OCI-LY7 (cell line): ENCODE measurements around the gene MAP3K20. TPM values are rescaled to one million over a fixed set of nuclear protein-coding genes. Genes with fewer than 3 reads are reported as not detected.
"Not testable (repeated sequence)": the region's sequence is repeated elsewhere in the genome, so short reads cannot be mapped to it uniquely, and the experiment has no call there.

ENCODE experiments used
- BruUV-seq: library from RNA; stranded (reverse); fragments of 400-500 nt; replicated peaks from 2 replicates; lab custom pipeline; 2021; lab: Mats Ljungman, UMichigan
- CTCF ChIA-PET: fragments of 300-600 bp; sonication (Branson Sonifier 250); formaldehyde crosslinking; loops from one replicate; lab custom pipeline; 2022; ENCODE audit warnings: antibody characterized with exemption; ENCODE audit not compliant: unreplicated experiment; lab: Charles Lee
- POLR2A ChIA-PET: fragments of 300-600 bp; sonication (Branson Sonifier 250); formaldehyde crosslinking; loops from one replicate; lab custom pipeline; 2022; ENCODE audit warnings: antibody characterized with exemption; lab: Charles Lee
- DNase-seq: peaks from one replicate; pipeline ENCODE4 v3.0.0-alpha.2; 2015; ENCODE audit warnings: low spot score
- H2AFZ ChIP-seq: fragments of 200-600 bp; sonication (generic), shearing (Covaris generic); 2 replicates; pipeline ENCODE4 v1.6.1; 2014; ENCODE audit warnings: mild to moderate bottlenecking, antibody characterized with exemption, low read length, moderate library complexity
- H3K27ac ChIP-seq: fragments of 200-600 bp; sonication (generic); 2 replicates; pipeline ENCODE4 v1.5.1; 2014; ENCODE audit warnings: mixed run types, low read depth, mild to moderate bottlenecking, moderate library complexity, low read length, inconsistent platforms; ENCODE audit not compliant: poor library complexity, severe bottlenecking
- H3K36me3 ChIP-seq: fragments of 200-600 bp; sonication (generic); 2 replicates; pipeline ENCODE4 v1.6.1; 2014; ENCODE audit warnings: mild to moderate bottlenecking, antibody characterized with exemption, low read length, moderate library complexity, mixed read lengths; ENCODE audit not compliant: insufficient read depth
- H3K4me1 ChIP-seq: fragments of 200-600 bp; sonication (generic); 2 replicates; pipeline ENCODE4 v1.5.1; 2014; ENCODE audit warnings: mild to moderate bottlenecking, low read length; ENCODE audit not compliant: insufficient read depth, poor library complexity, severe bottlenecking
- H3K4me2 ChIP-seq: fragments of 200-600 bp; sonication (generic); 2 replicates; pipeline ENCODE4 v1.6.1; 2014; ENCODE audit warnings: mild to moderate bottlenecking, low read length
- H3K4me3 ChIP-seq: fragments of 200-600 bp; sonication (generic); 2 replicates; pipeline ENCODE4 v1.5.1; 2014; ENCODE audit warnings: mild to moderate bottlenecking, low read depth, low read length; ENCODE audit not compliant: poor library complexity, severe bottlenecking
- H3K79me2 ChIP-seq: fragments of 200-600 bp; sonication (generic); 2 replicates; pipeline ENCODE4 v1.6.1; 2016; ENCODE audit warnings: low read depth, mild to moderate bottlenecking, low read length, moderate library complexity, mixed read lengths; ENCODE audit not compliant: insufficient read depth
- H3K9me2 ChIP-seq: fragments of 200-600 bp; sonication (generic); 2 replicates; pipeline ENCODE4 v1.6.1; 2016; ENCODE audit warnings: mild to moderate bottlenecking, low read length, mixed read lengths; ENCODE audit not compliant: insufficient read depth
- H3K9me3 ChIP-seq: fragments of 200-600 bp; sonication (generic); 2 replicates; pipeline ENCODE4 v1.6.1; 2014; ENCODE audit warnings: mild to moderate bottlenecking, mixed run types, low read length, mixed read lengths
- H4K20me1 ChIP-seq: fragments of 200-600 bp; sonication (generic); 2 replicates; pipeline ENCODE4 v1.6.1; 2014; ENCODE audit warnings: mild to moderate bottlenecking, antibody characterized with exemption, low read length, moderate library complexity, mixed read lengths; ENCODE audit not compliant: insufficient read depth
- EZH2phosphoT487 ChIP-seq: fragments of 200-600 bp; sonication (generic); IDR thresholded peaks from 2 replicates; pipeline ENCODE4 v1.6.1; 2018; ENCODE audit warnings: low read depth, borderline replicate concordance, mild to moderate bottlenecking, mixed run types, antibody characterized with exemption, low read length, moderate library complexity, mixed read lengths
- intact Hi-C: fragments of 100-400 bp; cut with micrococcal nuclease; formaldehyde crosslinking; loops from one replicate; pipeline ENCODE4 v1.10.0; 2022; ENCODE audit not compliant: unreplicated experiment
- total RNA-seq, 2 experiments: library from RNA; depleted of rRNA in 1 of 2; stranded (reverse); fragments of >200 nt in 1 of 2; shearing (Covaris generic) in 1 of 2; gene quantifications; 2 replicates each; pipeline ENCODE4 v1.2.3, GENCODE V29; 2014 to 2022
- TF ChIP-seq, protein P1 (sequence below): fragments of 200-600 bp; sonication (generic); conservative IDR thresholded peaks from 2 replicates; pipeline ENCODE4 v1.5.1; 2014; ENCODE audit warnings: mild to moderate bottlenecking, antibody characterized with exemption, low read length, moderate library complexity, mixed read lengths

Gene MAP3K20
- total RNA-seq, 2 experiments from 2014 or later: 8.2 to 17.9 TPM

DNA sequence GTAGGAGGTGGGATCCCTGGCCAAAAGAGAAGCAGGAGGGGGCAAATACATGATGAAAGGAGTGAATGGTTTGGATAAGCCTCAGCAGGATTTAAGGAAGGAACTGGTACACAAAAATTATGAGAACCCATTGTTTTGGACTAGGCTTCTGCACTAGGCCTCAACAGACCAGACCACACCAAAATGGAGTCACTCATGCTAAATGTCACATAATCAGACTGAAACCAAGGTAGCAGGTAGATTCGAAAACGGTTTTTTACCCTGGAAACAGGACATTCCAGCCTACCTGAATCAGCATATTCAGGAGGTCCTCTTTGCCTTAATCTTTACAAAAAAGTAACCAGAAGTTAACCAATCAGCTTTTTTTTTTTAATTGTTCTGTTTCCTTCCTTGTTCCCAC lies 229.7 kb downstream of the MAP3K20 start:
- no peak overlapping the region for H3K27ac ChIP-seq
- no TSS peak for BruUV-seq
- no peaks in the 10 kb centered on the region for H4K20me1 ChIP-seq
- CTCF ChIA-PET: no interaction called here
- no peaks in the 10 kb centered on the region for H3K9me2 ChIP-seq
- no peak overlapping the region for H3K4me3 ChIP-seq
- POLR2A ChIA-PET: interaction anchor here (0.7 kb wide), 1 partner anchor 98 kb away, joined by 3 read pairs; no protein-coding TSS in a partner anchor
- no peak overlapping the region for H2AFZ ChIP-seq
- H3K79me2 ChIP-seq: no peaks in the 10 kb centered on the region
- H3K4me2 ChIP-seq: no peak overlapping the region
- no peaks in the 10 kb centered on the region for H3K9me3 ChIP-seq
- DNase-seq: no peak
- intact Hi-C loops: no loop called here
- H3K36me3 ChIP-seq: no peaks in the 10 kb centered on the region
- H3K4me1 ChIP-seq: peaks cover 25% of the 10 kb centered on the region
- TF ChIP-seq, protein P1, sequence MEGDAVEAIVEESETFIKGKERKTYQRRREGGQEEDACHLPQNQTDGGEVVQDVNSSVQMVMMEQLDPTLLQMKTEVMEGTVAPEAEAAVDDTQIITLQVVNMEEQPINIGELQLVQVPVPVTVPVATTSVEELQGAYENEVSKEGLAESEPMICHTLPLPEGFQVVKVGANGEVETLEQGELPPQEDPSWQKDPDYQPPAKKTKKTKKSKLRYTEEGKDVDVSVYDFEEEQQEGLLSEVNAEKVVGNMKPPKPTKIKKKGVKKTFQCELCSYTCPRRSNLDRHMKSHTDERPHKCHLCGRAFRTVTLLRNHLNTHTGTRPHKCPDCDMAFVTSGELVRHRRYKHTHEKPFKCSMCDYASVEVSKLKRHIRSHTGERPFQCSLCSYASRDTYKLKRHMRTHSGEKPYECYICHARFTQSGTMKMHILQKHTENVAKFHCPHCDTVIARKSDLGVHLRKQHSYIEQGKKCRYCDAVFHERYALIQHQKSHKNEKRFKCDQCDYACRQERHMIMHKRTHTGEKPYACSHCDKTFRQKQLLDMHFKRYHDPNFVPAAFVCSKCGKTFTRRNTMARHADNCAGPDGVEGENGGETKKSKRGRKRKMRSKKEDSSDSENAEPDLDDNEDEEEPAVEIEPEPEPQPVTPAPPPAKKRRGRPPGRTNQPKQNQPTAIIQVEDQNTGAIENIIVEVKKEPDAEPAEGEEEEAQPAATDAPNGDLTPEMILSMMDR: no peak
- no peak for TF ChIP-seq EZH2phosphoT487

DNA sequence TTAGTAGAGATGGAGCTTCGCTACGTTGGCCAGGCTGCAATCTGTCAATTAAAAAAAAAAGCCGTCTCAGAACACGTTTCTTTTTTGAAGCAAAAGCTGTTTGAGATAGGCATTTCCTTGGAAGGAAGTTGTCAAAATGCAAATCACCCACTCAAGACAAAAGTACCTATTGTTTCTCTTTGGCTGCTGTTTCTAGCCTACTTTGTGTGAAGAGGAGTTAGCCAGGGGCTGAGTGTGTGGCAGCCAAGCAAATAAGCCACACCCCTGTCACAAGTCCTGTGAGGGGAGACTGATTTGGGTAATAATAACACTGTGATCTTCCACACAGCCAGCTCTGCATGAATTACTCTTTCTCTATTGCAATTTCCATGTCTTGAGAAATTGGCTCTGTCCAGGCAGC lies 231.6 kb downstream of the MAP3K20 start:
- ChIA-PET CTCF (interaction anchor here (0.6 kb wide), 1 partner anchor 14 kb away, joined by 3 read pairs; no protein-coding TSS in a partner anchor), POLR2A (interaction anchor here (0.7 to 1.4 kb wide), 3 partner anchors 8 to 57 kb away, joined by 3 to 4 read pairs (median 3); no protein-coding TSS in a partner anchor)
- Histone ChIP-seq H3K9me3 (no peaks in the 10 kb centered on the region), H3K27ac (peak overlapping the region; percentile 43), H3K36me3 (no peaks in the 10 kb centered on the region), H3K4me1 (peaks cover 25% of the 10 kb centered on the region), H3K9me2 (no peaks in the 10 kb centered on the region), H4K20me1 (no peaks in the 10 kb centered on the region), H3K4me2 (peak overlapping the region; percentile 55), H3K79me2 (no peaks in the 10 kb centered on the region), H2AFZ (peak overlapping the region; percentile 69), H3K4me3 (peak overlapping the region; percentile 25)
- no TSS peak for BruUV-seq
- DNase-seq: peak; percentile 73
- TF ChIP-seq, protein P1: no peak
- TF ChIP-seq EZH2phosphoT487: no peak
- intact Hi-C loops: no loop called here

DNA sequence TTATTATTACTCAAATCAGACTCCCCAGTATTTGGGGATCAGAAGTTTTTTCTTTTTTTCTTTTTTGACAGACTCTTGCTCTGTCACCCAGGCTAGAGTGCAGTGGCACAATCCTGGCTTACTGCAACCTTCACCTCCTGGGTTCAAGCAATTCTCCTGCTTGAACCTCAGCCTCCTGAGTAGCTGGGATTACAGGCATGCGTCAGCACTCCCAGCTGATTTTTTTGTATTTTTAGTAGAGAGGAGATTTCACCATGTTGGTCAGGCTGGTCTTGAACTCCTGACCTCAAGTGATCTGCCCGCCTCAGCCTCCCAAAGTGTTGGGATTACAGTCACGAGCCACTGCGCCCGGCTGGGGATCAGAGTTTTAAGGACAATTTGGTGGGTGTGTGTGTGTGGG lies 233.7 kb downstream of the MAP3K20 start:
- ChIA-PET CTCF (interaction anchor here (0.9 kb wide), 1 partner anchor 26 kb away, joined by 3 read pairs; no protein-coding TSS in a partner anchor), POLR2A (interaction anchor here (0.9 to 1.3 kb wide), 3 partner anchors 10 to 40 kb away, joined by 3 to 6 read pairs (median 3); no protein-coding TSS in a partner anchor)
- H3K9me3 ChIP-seq, DNase-seq, BruUV-seq, H3K36me3 ChIP-seq, intact Hi-C loops, H3K9me2 ChIP-seq, H4K20me1 ChIP-seq, H3K4me2 ChIP-seq, H3K4me3 ChIP-seq, H2AFZ ChIP-seq, H3K27ac ChIP-seq, H3K79me2 ChIP-seq: not testable (repeated sequence)
- H3K4me1 ChIP-seq: peaks cover 22% of the 10 kb centered on the region
